Thyroid gland (tissue), 4 donors: ENCODE results near the gene UBE2D3.

ENCODE experiments used
- POLR2A ChIP-seq, 2 donors: fragments of 450-650 bp; IDR thresholded peaks; one replicate each; pipeline ENCODE4 v1.6.1; 2017; ENCODE audit warnings: antibody characterized with exemption in 2 of 2, mild to moderate bottlenecking in 2 of 2, moderate library complexity in 1 of 2
- TF ChIP-seq, protein P1 (sequence below), 6 experiments: fragments of 200-600 bp in 3 of 6; fragments of 450-650 bp in 3 of 6; sonication (generic) in 3 of 6; IDR thresholded peaks; one replicate each; pipeline ENCODE4 v1.5.1; 2016 to 2019; ENCODE audit warnings: antibody characterized with exemption in 6 of 6, mild to moderate bottlenecking in 2 of 6, inconsistent platforms in 1 of 6, moderate library complexity in 1 of 6

DNA sequence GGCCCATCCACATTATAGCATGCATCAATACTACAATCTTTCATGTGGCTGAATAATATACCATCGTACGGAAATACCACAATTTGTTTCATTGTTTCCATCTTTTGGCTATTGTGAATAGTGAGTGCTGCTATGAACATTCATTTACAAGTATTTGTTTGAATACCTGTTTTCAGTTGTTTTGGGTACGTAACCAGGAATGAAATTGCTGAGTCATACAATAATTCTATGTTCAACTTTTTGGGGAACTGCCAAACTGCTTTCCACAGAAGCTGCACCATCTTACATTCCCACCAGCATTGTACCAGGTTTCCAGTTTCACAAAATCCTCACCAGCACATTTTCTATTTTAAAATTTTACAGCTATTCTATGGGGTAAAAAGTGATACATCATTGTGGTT lies 38.0 kb downstream of the UBE2D3 start:
- TF ChIP-seq, protein P1, sequence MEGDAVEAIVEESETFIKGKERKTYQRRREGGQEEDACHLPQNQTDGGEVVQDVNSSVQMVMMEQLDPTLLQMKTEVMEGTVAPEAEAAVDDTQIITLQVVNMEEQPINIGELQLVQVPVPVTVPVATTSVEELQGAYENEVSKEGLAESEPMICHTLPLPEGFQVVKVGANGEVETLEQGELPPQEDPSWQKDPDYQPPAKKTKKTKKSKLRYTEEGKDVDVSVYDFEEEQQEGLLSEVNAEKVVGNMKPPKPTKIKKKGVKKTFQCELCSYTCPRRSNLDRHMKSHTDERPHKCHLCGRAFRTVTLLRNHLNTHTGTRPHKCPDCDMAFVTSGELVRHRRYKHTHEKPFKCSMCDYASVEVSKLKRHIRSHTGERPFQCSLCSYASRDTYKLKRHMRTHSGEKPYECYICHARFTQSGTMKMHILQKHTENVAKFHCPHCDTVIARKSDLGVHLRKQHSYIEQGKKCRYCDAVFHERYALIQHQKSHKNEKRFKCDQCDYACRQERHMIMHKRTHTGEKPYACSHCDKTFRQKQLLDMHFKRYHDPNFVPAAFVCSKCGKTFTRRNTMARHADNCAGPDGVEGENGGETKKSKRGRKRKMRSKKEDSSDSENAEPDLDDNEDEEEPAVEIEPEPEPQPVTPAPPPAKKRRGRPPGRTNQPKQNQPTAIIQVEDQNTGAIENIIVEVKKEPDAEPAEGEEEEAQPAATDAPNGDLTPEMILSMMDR (IDR thresholded peaks at IDR 0.05): no peak
- no peak for TF ChIP-seq POLR2A (IDR thresholded peaks at IDR 0.05)
